COLO829 (cell line): ENCODE data around the gene HMGB3.
"Not testable (repeated sequence)": the region's sequence is repeated elsewhere in the genome, so short reads cannot be mapped to it uniquely, and the experiment has no call there.

Experiments
- DNase-seq: peaks from one replicate; pipeline ENCODE4 v3.0.0; 2012; ENCODE audit warnings: low spot score

HMGB3 gene

DNA sequence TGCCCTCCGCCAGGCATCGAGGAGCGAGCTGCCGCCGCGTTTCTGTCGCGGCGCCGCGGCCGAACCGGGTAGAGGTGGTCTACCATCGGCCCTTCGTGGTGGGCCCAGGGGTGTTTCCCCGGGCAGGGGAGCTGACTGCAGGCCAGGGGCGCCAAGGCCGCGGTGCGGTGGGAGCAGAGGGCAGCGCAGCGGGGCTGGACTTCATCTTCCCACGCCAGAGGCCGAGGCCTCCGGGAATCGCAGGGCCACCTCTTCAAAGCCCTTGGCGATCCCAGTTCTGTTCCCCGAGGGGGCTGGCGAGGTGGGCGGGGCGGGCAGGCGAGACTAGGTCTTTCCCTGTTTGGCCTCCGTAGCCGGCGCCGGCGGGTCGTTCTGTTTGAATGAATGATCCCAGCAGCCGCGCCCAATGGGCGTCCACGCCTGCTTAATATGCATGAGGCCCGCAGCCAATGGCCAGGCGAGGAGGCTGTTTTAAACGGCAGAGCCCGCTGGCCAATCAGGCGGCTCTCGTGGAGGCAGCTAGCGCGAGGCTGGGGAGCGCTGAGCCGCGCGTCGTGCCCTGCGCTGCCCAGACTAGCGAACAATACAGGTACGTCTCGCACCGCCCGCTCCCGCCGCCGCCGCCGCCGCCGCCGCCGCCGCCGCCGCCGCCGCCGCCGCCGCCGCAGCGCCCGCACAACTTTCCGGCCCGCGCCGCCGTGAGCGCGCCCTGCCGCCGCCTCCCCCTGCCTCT lies at the start of gene HMGB3:
Gene HMGB3 (plus strand): TSS at position 548 of the 733 bp plus-strand sequence. CDS start 2,265 bp downstream, outside the sequence.
- DNase-seq = peak; percentile 88

DNA sequence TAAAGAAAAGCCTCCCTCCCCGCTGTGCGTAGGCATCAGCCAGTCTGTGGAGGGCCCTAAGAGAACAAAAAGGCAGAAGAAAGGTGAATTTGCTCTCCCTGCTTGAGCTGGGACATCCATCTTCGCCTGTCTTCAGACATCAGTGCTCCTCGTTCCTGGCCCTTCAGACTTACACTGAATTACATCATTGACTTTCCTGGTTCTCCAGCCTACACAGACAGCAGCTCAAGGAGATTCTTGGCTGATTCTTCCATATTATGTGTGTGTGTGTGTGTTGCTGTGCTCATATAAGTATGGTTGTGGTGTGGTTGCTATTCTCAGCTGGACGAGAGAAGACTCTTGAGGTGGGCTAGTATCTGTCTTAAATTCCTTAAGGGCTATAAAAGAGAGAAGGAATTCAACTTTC lies 49.2 kb upstream of the HMGB3 start:
- no peak for DNase-seq

DNA sequence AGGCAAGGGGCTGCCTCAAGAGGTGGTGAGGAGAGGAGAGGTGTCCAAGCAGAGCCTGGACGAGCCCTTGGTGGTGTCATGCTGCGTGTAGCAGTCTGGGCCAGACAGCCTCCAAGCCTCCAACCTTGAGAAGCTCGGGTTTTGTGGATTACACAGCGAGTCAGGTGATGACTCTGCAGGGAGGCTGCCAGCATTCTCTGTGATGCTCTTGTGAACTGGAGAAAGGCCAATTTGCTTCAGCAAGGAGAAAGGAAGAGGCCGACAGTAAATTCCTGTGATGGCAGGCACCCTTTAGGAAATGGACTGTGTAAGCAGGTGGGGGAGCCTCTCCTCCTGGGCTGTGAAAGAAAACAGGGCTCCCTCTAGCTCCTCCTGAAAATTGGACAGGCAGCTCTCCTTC lies 48.7 kb upstream of the HMGB3 start:
- DNase-seq = peak; percentile 10

DNA sequence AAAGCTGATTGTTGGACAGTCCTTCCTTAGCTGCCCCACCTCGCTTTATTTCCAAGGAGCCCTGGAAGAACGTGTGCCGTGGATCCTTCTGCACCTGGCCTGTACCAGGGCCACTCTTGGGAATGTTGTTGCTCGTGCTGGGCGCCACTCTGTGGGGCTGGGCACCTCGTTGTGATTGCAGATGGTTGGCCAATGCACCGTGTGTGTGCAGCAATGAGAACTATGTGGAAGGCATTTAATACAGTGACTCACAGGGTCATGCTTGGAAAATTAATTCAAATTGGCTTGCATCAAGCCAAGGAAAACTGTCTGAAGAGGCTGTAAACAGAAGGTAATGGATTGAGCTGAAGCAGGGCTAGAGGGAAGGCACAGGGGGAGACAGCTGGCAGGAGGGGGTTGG lies 47.7 kb upstream of the HMGB3 start:
- no peak for DNase-seq

DNA sequence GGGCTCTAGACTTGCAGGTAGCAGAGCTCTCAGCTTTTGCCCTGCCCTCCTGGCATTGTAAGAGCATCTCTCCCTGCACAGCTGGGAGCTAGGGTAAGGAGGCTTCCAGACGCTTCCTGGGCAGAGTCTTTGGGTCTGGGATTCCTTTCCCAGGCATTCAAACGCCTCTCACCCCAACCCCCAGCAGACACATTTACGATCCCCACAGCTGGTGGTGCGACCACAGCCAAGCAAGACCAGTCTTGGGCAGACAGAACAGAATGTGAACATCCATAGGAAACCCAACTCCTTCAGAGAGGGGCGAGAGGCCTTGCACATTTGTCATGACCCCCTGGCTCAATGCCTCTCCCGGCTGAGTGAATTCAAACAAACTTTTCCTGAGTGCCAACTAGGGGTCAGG lies 46.6 kb upstream of the HMGB3 start:
- no peak for DNase-seq

DNA sequence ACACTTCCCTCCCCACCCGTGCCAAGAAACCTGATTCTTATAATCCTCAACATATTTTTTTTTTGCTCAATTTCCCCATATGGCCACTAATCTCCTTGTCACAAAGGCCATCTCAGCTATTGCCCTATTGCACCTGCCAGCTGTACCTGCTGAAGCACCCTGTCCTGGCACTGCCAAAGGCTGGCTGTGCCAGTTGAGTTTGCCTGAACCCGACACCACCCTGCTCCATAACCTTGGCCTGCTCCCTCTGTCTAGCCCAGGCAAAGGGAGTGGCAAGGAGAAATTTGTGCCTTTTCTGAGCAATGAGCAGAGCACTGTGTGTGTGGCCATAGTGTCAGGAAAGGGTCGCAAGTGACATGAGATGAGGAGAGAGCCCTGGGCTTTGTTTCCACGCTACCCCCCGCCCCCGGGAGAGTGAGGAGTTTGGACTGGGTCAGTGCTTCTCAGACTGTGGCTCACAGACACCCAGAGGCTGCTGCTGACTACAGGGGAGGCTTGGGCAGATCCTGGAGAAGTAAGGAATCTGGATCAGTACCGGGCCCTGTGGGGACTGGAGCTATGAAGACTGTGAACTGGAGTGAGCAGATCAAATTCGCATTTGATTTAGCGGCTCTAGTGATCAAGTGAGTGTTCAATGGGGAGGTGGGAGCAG lies 42.2 kb upstream of the HMGB3 start:
- DNase-seq = no peak

DNA sequence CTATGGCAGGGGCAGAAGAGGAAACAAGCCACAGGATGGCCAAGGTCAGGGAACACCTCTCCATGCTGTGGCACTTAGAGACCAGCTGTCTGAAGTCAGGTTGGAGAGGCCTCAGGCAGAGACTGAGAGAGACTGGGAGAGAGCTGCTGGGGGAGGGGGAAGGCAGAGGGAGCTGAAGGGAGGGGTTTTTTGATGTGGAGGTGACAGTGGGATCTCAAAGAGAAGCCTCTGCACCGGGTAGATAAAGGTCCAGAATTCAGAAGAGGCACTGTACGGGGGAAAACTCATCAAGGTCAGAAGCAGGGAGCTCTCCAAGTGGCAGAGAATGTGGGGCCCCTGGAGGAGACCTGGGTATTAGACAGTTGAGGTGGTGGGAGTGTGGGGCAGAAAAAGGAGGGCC lies 41.6 kb upstream of the HMGB3 start:
- DNase-seq = no peak

DNA sequence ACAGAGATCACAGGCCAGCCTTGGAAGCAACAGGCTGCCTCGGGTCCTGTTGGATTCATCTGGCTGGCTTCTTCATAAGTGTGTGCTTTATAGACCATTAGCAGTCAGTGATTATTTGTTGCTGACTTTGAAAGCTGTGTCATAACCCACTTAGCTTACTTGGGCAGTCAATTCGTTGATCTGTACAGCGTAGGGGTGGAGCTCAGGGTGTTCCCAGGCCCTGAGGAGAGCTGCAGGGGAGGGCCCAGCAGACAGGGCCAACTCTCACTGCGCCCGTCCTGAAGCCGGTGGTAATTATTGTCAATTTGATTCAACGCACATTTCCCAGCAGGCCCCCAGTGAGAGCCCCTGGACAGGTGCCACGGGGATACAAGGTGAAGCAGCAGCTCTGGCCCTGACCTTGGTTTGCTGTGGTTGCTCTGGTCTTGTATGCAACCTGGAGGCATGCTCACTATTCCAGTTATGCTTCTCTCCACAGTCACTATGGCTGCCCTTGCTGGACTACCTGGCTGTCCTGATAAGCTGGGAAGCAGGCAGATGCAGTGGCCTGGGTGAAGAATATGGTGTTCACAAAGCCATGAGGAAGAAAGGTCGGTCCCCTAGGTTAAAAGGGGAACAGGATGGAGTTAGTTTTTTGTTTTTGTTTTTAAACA lies 40.1 kb upstream of the HMGB3 start:
- no peak for DNase-seq

DNA sequence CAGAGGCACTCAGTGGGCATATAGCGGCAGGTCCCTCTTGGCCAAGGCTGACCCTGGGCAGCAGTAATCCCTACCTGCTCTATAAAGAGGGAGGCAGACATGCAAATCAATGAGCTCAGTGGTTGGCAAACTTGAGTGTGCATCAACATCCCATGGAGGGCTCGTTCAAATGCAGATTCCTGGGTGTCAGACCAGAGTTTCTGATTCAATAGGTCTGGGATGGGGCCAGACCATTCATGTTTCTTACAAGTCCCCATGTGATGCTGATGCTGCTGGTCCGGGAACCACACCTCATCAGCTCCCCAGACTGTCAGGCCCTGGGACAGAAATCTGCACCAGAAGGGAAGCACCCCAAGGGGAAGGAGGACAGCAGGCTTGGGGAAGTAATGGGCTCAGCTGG lies 38.9 kb upstream of the HMGB3 start:
- no peak for DNase-seq

DNA sequence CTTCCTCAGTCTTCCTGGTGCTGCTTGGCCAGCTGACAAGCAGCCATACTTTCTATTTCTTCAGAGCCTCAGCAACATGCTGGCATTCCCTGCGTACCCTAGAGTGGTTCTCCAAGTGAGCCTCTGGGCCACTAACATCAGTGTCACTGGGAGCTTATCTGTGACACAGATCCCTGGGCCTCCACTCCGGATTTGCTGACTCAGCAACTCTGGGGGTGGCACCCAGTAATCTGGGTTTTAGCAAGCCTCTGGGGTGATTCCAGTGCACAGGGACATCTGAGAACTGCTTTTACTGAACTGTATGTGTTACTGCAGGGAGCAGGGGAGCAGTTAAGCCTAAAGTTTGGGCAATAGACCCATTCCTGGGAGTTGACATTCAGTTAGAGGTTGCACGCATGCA lies 28.2 kb upstream of the HMGB3 start:
- DNase-seq = no peak

DNA sequence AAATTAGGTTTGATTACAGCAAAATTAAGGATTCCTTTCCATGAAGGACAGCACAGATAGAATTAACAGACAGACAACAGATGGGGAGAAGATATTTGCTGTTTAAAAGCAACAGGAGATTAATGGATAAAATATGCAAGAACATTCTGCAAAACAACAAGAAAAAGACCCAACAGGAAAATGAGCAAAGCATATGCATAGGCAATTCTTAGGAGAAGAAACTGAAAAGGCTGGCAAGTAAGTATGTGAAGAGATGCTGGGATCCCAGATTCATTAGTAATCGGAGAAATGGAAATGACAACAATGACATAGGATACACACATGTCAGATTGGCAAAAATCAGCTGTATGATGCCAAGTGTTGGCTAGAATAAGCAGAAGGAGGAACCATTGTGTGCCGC lies 27.5 kb upstream of the HMGB3 start:
- DNase-seq = no peak

DNA sequence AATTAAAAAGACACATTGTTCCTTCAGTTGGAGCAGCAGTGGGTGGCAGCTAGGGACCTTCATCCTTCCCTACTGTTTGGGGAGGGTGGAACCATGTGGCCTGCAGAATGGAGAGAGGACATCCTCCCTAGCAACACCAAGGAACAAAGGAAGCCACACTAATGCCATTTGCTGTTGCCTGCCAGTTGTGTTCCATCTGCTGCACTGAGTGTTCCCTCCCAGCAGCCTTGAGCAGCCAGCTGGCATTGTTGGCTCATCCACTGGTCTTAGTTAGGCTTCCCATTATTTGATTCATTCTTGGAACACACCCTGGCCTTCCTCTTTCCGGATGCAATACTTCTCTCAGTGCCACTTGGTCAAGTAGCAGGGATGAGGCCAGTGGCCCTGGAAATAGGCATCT lies 25.0 kb upstream of the HMGB3 start:
- DNase-seq = no peak

DNA sequence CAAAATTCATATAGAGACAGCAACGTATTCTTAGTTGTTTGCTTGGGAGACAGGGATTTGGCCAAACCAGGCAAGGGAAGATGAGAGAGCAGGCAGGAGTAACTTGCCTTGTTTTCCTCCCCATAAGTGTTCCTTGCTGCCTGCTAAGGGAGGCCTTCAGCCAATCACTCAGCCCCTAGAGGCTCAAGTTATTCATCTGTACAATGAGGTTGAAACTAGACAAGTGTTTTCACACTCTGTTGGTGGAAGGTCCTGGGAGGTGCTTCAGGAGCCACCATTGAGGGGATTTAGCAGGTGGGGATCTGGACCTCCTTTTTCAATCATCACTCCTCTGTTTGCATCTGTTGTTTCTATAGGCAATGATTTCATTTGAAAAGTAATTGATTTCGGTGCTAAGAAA lies 23.6 kb upstream of the HMGB3 start:
- DNase-seq = no peak

DNA sequence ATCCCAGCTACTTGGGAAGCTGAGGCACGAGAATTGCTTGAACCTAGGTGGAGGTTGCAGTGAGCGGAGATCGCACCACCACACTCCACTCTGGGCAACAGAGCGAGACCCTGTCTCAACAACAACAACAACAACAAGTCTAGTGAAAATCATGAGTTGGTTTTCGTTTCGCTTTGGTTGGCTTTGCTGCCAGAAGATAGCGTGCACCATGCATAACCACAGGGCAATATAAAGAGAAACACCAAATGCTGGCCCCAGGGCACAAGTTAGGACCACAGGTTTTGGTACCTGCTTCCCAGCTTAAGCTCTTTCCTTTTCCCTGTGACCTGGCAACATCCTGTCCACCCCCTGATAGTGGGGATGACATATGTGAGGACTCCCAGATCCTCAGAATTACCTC lies 21.5 kb upstream of the HMGB3 start:
- no peak for DNase-seq

DNA sequence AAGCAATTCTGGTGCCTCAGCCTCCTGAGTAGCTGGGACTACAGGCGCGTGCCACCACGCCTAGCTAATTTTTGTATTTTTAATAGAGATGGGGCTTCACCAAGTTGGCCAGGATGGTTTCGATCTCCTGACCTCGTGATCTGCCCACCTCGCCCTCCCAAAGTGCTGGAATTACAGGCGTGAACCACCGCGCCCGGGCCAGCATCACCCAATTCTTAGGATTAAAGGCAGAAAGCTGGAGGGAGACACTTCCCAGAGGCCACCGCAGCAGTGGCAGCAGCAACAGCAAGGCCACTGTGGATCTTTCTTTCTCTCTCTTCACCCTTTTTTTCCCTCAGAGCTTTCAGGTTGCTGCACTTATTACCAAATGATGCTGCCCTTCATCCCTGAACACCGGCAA lies 18.7 kb upstream of the HMGB3 start:
- not testable (repeated sequence) for DNase-seq

DNA sequence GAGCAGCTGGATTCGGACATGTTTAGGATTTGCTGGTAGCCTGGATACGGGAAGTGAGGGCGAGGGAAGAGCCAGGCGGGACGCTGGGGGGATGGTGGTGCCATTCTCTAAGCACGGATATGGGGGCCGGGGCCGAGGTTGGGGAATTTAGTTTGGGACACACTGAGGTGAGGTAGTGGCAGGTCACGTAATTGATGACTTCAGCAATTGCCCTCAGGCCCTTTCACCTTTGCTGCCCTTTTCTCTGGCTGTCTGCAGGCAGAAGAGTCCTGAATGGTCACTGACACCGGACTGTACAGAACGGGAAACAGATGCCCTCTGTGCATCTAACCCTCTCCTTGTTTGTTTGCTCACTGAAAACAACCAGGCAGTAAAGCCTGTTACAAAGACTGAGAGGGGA lies 16.9 kb upstream of the HMGB3 start:
- DNase-seq = no peak

DNA sequence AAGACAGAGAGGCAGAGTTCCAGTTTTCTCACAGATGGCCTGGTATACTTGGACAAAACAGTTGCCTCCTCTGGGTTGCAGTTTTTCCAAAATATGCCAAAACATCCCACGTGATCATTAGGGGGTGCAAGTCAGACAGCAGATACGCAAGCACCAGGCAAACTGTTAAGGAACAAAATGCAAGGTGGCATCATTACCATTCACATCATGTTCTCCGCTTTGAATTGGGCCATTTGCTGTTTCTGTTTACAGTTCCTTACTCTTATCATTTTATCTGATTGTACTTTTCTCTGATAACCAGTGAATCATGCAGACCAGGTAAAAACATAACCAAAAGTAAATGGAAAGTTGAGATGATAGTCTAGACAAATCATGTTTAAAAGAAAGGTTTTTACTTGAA lies 16.4 kb upstream of the HMGB3 start:
- no peak for DNase-seq

DNA sequence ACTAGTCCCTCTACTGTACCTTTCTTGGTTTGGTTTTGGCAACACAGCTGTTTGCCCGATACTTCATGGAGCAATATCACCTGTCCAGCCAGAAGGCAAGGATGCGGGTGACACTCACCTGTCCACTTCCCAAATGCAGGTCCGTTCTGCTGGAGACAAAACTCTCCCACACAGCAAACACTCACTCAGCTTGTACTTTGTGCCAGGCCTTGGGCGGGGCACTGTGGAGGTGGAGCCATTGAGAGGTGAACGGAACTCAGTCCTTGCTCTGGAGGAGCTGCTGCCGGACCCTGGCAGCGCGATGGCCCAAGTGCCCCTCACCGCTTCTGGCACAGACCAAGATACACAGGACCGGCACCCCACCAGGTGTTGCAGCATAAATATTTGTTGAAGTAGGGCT lies 15.3 kb upstream of the HMGB3 start:
- DNase-seq = no peak

DNA sequence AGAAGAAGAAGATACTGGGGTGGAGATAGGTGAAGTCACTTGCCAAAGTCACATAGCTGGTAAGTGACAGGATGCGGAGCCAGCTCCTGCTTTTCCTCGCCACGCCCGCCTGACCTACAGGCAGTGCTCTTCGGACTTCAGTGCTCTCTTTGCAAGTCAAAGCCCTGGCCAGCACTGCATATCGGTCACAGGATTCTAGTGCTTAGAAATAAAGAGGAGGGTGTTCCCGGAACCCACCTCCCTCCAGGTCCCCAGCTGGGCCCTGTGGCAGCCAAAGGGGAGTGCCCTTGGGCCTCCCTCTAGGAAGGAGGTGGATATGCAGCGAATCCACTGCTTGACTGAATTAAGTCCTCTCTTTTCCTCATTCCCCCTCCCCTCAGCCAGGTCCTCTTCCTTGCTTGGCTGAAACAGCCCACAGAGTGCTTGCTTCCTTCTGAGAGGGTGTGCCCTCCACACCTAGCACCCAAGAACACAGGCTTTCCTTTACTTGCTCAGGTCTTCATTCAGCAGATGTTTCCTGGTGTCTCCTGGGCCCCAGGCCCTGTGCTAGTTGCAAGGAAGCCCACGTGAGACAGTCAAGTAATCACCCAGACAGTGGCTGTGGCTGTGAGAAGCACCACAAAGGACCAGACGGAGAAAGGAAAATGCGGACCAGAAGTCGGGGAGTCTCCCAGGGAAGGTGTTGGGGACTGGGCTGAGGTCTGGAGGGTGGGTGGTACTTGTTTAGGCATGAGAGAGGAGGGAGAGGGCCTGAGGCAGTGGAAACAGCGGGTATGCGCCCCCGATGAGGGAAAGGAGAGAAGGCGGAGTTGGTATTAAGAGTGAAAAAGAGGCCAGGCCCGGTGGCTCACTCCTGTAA lies 14.0 kb upstream of the HMGB3 start:
- no peak for DNase-seq

DNA sequence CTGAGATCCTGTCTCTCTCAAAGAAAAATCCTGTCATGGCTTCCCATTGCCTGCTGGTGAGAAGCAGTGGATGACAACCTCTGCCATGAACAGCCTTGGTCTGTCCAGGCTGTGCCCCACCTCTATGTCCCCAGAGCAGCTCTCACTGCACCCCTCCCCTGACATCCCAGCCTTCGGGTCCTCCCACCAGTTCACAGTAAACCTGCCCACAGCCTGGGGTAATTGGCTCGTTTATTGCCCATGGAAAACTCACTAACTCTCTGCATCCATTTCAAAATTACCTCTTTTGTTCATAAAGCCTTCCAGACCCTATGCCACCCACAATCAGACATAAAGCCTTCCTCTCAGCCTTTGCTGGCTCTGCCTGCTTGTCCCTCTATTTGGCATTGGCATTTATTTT lies 10.7 kb upstream of the HMGB3 start:
- no peak for DNase-seq

DNA sequence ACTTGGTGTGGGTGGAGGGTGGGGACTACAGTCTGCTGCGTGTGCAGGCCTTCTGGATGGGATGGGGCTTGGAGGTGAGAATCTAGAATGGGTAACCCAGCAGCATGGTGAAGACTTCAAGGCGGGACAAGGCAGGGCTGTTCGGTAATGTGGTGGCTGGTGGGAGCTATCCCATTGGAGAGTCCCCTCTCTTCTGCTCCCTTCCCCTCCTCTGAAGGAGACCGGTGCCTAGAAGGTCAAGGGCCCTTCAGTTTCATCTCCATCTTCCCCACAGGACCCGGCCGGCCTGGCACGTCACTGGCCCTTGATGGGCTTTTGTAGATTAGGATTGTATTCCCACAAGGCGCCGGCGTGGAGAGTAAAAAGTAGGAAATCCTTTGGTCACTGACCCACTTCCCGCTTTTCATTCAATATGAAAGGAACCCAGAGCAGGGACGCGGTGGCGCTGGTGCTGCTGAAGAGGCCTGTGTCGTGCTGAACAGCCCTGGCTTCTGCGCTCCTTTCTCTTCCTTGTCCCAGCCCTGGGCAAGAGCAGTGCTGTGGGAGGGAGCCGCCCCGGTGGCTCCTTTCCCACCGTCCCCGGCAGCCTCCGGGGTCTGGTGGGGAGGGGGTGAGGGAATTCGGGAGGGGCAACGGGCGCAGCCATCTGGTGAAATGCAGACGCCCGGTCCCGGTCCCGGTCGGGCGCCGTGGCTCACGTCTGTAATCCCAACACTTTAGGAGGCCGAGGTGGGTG lies 7.3 kb upstream of the HMGB3 start:
- no peak for DNase-seq
